DMS153 treated with DMSO at 0.1 percent for 48 hours (cell line): Measurements from ENCODE around the gene NXPE1.

Experiments used
- DNase-seq: peaks from one replicate; lab custom pipeline; 2025; ENCODE audit not compliant: unreplicated experiment; lab: John Stamatoyannopoulos, UW

The NXPE1 gene

GRCh38 chr11:114563077-114563476, 3.4 kb upstream of the NXPE1 start:
- no peak for DNase-seq

GRCh38 chr11:114562166-114562916, 2.7 kb upstream of the NXPE1 start:
- no peak for DNase-seq

- DNase-seq = no peak
Measured at GRCh38 chr11:114556135-114556534, 3.5 kb downstream of the NXPE1 start.

GRCh38 chr11:114553642-114554041, 6.0 kb downstream of the NXPE1 start:
- DNase-seq = no peak

- DNase-seq = no peak
Measured at GRCh38 chr11:114551060-114551459, 8.6 kb downstream of the NXPE1 start.

GRCh38 chr11:114525682-114526081, 34.0 kb downstream of the NXPE1 start:
- no peak for DNase-seq

GRCh38 chr11:114524122-114524521, 35.6 kb downstream of the NXPE1 start:
- no peak for DNase-seq

GRCh38 chr11:114522818-114523217, 36.9 kb downstream of the NXPE1 start:
- DNase-seq = no peak

GRCh38 chr11:114511538-114511937, 48.1 kb downstream of the NXPE1 start:
- no peak for DNase-seq

- DNase-seq = no peak
Measured at GRCh38 chr11:114511079-114511478, 48.6 kb downstream of the NXPE1 start.

GRCh38 chr11:114501901-114502300, 57.8 kb downstream of the NXPE1 start:
- no peak for DNase-seq

GRCh38 chr11:114499756-114500155, 59.9 kb downstream of the NXPE1 start:
- no peak for DNase-seq

- DNase-seq = no peak
Measured at GRCh38 chr11:114496915-114497314, 62.8 kb downstream of the NXPE1 start.

- no peak for DNase-seq
Measured at GRCh38 chr11:114483929-114484328, 75.8 kb downstream of the NXPE1 start.

- no peak for DNase-seq
Measured at GRCh38 chr11:114482114-114482513, 77.6 kb downstream of the NXPE1 start.

- DNase-seq = no peak
Measured at GRCh38 chr11:114479331-114479730, 80.3 kb downstream of the NXPE1 start.

GRCh38 chr11:114478768-114479167, 80.9 kb downstream of the NXPE1 start:
- DNase-seq = no peak

GRCh38 chr11:114478001-114478410, 81.7 kb downstream of the NXPE1 start:
- no peak for DNase-seq

- DNase-seq = no peak
Measured at GRCh38 chr11:114472661-114473060, 87.0 kb downstream of the NXPE1 start.
